Upper lobe of left lung (tissue), 4 donors: ENCODE data around the gene ST7.

Experiments
- CTCF ChIP-seq, 6 experiments: fragments of 450-650 bp in 4 of 6; fragments of 200-600 bp in 2 of 6; sonication (generic) in 2 of 6; IDR thresholded peaks; one replicate each; pipeline ENCODE4 v1.5.1; 2016 to 2019; ENCODE audit warnings: antibody characterized with exemption in 6 of 6
- POLR2A ChIP-seq, 4 donors: fragments of 450-650 bp; IDR thresholded peaks; one replicate each; pipeline ENCODE4 v1.5.1; 2016 to 2017; ENCODE audit warnings: antibody characterized with exemption in 4 of 4, mild to moderate bottlenecking in 2 of 4
- POLR2AphosphoS5 ChIP-seq, 2 donors: sonication (generic); formaldehyde crosslinking; IDR thresholded peaks; one replicate each; pipeline ENCODE4 v1.5.1; 2017; ENCODE audit warnings: antibody characterized with exemption in 2 of 2

GRCh38 chr7:116966601-116967000, 13.3 kb downstream of the ST7 start:
- no peak for TF ChIP-seq CTCF (IDR thresholded peaks at IDR 0.05)
- TF ChIP-seq POLR2A (IDR thresholded peaks at IDR 0.05) = no peak
- no peak for TF ChIP-seq POLR2AphosphoS5 (IDR thresholded peaks at IDR 0.05)
